GM19467 (cell line): ENCODE results near the gene STPG4.

ENCODE experiments used
- ATAC-seq: cut with Tn5 transposase; IDR thresholded peaks from one replicate; pipeline ENCODE4 v1.9.1; 2021; ENCODE audit warnings: mild to moderate bottlenecking, moderate library complexity; ENCODE audit not compliant: unreplicated experiment

STPG4 gene

DNA sequence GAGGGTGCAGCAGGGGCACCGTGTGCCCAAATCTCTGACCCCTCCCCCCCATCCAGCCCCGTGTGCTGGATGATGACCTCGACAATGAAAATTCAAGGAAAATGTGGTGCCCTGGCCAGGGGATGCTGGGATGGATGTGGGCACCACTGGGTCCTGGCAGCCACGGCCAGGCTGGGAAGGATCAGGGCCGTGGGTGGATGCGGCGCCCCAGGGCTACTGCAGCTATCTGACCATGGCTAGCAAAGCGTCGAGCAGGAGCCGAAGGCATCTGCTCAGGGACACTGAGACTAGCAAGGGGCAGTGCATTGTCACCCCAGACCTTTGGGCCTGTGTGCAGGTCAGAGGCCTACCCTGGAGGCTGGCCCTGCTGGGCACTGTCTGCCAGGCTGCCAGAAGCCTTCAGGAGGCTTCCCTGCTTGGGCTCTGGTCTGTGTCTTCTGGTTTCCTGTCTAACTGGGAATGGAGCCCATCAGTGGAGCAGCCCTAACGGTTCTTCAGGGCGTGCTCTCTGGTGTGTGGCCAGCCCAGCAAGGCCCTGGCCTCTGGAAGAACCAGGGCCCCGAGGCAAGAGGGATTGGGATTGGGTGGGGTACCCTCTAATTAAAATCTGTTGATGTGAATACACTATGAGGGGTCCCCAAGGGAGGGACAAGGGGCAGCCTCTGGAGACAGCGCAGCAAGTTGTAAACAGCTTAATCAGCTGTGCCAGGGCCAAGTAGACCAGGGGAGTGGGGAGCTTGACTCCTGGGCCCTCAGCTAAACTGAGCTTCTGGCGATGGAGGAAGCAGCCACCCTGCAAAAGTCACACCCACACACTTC is 98.0 kb downstream of the STPG4 start:
- ATAC-seq: no peak

- ATAC-seq: no peak
These were observed 98.7 kb downstream of the STPG4 start for GRCh38 chr2:47056374-47056773.

- no peak for ATAC-seq
These were observed 100.2 kb downstream of the STPG4 start for GRCh38 chr2:47054868-47055267.

- ATAC-seq: no peak
These were observed 101.0 kb downstream of the STPG4 start for GRCh38 chr2:47054036-47054555.

GRCh38 chr2:47052847-47053246 is 102.3 kb downstream of the STPG4 start:
- ATAC-seq: no peak

- no peak for ATAC-seq
These were observed 103.5 kb downstream of the STPG4 start for GRCh38 chr2:47051562-47051961.

GRCh38 chr2:47050762-47051161 is 104.3 kb downstream of the STPG4 start:
- ATAC-seq: no peak

DNA sequence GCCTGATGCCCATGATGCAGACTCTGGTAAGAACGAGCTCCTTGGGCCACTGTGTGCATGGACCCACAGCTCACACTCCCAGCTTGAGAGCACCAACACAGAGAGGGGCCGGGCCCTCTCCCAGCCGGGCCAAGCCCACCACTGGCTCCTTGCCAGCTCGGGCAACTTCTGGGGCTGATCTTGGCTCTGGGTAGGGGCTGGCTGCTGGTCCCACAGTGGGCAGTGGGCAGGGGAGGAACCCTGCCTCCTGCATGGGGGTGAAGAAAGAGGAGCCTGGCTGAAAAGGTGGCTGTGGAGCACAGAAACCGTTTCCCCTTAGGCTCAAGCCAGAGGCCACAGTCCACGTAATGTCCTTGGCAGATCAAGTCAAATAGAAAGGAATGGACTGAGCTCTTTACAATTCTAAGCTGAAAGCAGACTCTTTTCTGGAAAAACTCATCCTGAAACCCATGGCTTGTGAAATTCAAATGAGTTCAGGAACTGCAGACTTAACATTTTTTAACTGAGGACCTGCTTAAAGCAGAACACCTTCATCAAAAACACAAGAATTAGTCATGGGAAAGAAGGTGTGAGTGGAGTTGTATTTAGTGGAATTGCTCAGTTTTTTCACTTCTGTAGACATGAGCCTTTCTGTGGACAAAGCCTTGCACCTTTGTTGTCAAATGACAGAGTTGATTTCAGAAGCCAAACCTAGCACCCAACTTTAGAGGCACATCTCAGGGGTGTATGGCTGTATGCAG is 104.9 kb downstream of the STPG4 start:
- no peak for ATAC-seq

- no peak for ATAC-seq
These were observed 105.6 kb downstream of the STPG4 start for GRCh38 chr2:47049502-47049901.

DNA sequence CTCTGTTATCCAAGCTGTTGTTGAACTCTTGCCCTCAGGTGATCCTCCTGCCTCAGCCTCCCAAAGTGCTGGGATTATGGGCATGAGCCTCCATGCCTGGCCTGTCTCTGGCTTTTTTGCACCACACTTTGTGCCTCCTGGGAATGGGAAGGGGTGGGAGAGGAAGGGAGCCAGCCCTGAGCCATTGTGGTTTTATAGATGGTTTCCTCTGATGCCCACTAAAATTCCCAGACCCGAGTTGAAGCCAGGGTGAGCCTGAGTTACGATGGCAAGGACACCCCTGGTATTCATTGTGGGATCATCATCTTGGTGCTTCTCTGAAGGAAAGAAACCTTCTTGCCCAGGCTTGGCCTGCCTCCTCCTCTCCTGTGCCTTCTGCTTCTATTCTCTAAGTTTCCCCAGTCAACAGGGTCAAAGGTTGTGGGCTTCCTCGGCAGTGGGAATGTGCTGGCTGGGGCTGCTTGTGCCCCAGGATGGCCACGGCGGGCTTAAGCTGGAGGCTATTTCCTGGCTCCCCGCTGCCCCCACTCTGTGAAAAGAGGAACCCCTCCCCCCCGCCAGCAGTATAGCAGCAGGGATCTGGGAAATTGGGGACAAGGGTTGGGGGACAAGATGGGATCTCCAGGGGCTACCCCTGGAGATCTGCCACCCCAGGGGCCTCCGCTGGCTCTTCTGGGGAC is 106.2 kb downstream of the STPG4 start:
- no peak for ATAC-seq

GRCh38 chr2:47046271-47046670 is 108.8 kb downstream of the STPG4 start:
- ATAC-seq: no peak

- ATAC-seq: no peak
These were observed 111.2 kb downstream of the STPG4 start for GRCh38 chr2:47043891-47044239.

DNA sequence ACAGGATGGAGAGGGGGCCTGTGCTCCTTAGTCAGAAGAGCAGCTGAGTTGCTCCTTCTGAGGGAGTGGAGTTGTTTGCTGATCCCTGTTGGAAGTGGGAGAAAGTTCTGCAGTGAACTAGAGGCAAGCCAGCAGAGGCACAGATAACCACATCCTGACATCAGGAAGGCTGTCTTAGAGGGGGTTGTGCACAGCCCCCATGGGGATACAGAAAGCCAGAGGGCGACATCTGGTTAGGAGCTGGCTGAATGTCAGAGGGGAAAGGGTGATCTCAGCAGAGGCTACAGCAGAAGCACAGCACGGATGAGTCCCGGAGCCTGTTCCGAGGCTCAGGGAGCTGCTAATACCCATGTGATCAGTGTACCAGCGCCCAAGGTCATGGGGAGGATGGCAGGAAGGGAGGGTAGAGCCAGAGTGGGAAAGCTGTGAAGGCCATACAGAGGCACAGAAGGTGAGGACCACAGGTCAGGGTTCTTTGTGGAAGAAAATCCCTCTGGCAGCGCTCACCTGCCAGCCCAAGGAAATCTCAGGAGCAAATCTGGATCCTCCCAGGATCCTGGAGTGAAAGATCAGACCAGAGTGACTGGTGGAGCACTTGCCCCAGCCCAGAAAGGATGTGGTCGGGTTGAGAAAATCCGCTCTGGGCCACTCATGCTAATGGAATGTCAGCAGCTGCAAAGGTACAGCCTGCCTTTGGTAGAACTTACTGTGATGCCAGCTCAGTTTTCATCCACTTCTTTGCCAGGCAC is 111.8 kb downstream of the STPG4 start:
- ATAC-seq: no peak

DNA sequence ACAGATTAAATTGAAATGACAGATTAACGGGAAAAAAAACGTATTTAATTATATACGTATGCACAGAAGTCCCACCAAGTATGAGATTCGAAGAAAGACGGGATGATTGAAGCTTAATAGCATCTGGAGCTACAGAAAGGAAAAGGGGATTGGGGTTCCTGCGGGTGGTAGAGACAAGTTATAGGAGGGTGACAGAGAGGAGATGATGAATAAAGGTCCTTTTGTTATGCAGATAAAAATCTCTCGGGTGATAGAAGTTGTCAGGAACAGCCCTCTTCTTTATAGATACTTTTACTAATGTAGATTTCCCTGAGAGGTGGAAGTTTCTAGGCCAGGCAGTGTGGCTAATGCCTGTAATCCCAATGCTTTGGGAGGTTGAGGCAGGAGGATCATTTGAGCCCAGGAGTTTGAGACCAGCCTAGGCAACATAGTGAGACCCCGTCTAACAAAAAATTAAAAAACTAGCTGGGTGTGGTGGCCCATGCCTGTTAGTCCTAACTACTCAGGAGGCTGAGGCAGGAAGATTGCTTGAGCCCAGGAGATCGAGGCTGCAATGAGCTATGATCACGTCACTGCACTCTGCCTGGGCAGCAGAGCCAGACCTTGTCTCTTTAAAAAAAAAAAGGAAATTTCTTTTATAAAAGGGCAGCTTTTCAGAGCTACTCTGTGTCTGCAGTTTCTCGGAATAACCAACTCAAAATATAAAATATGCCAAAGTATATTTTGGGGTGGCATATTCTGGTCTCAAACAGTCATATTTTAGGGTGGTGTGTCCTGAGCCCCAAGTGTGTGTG is 113.0 kb downstream of the STPG4 start:
- no peak for ATAC-seq

- no peak for ATAC-seq
These were observed 114.0 kb downstream of the STPG4 start for GRCh38 chr2:47041063-47041462.

- no peak for ATAC-seq
These were observed 114.5 kb downstream of the STPG4 start for GRCh38 chr2:47040651-47041050.

DNA sequence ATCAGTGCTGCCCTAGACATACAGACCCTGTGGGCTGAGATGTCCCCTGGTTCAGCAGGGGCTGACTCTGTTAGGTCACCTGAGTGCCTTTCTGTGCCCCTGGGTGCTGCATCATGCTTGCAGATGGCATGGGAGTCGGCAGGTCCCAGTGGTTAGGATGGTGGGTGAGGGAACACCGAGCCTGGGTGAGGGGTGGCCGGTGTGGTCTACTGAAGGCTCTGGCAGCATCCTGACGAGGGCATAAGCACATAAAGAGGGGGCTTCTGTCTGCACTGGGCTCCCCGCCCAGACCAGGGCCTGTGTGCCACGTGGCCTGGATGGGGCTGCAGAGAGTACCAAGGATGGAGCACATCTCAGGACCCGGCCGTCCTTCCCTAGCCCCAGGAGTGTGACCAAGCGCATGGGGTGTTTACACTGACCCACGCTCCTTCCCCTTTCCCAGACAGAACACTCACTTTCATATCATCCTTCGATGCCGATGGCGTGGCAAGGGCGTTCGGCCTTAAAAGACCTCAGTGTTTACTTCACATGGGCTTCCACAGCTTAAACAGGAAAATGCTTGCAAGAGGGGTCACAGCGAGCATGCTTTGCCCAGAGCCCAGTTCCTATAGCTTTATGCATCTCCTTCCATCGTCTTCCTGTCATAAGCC is 115.1 kb downstream of the STPG4 start:
- ATAC-seq: no peak

DNA sequence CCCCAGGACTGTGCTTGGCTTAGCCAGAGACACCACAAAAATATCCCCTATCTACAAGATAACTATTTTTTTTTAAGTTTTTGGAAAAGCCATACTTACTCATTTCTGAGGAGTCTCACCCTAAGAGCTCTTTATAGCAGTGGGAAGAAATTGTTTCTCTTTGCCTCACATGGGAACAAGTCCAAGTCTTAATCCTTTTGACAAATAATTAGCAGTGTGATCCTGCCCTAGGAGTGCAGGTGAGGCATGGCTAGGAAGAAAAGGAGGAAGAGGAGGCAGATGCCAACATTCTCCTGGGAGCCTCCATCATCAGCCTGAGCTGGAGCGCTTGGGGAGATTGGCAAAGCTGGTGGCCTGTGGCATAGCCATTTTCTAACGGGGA is 115.6 kb downstream of the STPG4 start:
- ATAC-seq: no peak

DNA sequence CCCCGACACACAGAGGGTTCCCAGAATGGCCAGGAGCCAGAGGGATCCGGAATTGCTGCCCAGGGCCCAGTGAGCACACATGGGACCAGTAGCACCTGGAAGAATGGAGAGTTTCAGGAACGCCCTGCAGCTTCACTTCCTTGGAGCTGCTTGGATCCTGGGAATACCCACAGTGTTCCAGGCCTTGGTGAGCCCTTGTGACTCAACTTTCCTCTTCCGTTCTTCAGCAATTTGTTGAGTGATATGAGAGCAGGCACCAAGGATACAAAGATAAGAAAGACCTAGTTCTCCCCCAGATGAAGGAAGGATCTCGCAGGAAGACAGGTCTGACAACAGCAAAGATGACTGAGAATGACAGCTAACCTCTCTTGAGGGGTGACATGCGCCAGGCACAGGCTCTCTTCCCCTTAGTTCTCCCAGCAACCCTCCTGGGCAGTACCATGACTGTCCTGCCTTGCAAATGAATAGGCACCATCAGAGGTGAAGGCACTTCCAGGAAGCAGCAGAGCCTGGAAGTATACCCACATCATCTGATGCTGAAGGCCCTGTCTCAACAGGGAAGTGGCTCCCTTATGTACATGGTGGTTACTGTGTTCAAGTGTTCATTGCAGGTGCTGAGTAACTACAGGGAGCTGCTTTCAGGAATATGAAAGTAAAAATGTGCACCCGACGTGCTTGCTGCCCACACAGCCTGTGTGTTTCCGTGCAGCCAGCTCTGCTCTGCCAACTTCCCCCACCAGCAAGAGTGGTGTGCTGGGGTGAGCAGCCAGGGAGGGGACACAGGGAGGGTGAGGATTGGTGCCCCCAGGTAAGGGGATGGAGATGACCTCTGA is 116.2 kb downstream of the STPG4 start:
- ATAC-seq: no peak
